ENCODE data around the gene RPRD1B.

DNA sequence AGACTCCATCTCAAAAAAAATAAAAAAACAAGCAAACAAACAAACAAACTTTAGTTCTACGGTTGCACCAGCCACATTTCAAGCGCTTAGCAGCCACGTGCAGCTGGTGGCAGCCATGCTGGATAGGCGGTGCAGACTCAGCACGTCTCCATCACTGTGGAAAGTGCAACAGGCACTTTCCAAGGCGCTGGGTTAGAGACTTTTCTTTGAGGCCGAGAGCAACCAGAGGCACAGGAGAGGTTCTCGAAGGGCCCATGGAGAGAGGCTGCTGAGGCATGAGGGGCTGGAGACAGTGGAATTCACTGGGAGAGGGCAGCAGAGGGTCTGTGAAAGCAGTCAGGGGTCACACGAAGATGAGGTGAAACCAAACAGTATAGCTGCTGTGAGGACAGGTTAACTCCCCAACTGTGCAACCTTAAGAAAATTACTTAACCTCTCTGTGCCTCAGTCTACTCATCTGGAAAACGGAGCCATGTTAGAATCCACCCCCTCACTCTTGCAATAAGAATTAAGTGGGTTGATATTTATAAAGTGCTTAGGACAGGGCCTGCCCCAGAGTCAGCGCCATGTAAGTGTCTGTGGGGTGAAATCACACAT lies 104.0 kb downstream of the RPRD1B start:
- TF ChIP-seq, protein P1, sequence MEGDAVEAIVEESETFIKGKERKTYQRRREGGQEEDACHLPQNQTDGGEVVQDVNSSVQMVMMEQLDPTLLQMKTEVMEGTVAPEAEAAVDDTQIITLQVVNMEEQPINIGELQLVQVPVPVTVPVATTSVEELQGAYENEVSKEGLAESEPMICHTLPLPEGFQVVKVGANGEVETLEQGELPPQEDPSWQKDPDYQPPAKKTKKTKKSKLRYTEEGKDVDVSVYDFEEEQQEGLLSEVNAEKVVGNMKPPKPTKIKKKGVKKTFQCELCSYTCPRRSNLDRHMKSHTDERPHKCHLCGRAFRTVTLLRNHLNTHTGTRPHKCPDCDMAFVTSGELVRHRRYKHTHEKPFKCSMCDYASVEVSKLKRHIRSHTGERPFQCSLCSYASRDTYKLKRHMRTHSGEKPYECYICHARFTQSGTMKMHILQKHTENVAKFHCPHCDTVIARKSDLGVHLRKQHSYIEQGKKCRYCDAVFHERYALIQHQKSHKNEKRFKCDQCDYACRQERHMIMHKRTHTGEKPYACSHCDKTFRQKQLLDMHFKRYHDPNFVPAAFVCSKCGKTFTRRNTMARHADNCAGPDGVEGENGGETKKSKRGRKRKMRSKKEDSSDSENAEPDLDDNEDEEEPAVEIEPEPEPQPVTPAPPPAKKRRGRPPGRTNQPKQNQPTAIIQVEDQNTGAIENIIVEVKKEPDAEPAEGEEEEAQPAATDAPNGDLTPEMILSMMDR (conservative IDR thresholded peaks at IDR 0.05; ENCODE audit: low read depth in 2 of 2) = no peak
- TF ChIP-seq POLR2AphosphoS5 (IDR thresholded peaks at IDR 0.05; ENCODE audit: low read depth) (no peak), CREB1 (CRISPR knock-in tag; IDR thresholded peaks at IDR 0.05; ENCODE audit: low read depth) (no peak)
